HepG2 (cell line): ENCODE results near the gene NGRN. TPM values are rescaled to one million over a fixed set of nuclear protein-coding genes. Genes with fewer than 3 reads are reported as not detected.

Experiments
- AKAP8 ChIP-seq: sonication (generic); formaldehyde crosslinking; IDR thresholded peaks from 2 replicates; pipeline ENCODE4 v1.5.1; 2020; ENCODE audit warnings: mild to moderate bottlenecking, missing genetic modification reagents
- HMGA1 ChIP-seq: sonication (generic); formaldehyde crosslinking; conservative IDR thresholded peaks from 2 replicates; pipeline ENCODE4 v1.4.0; 2020; ENCODE audit warnings: missing genetic modification reagents
- JDP2 ChIP-seq: sonication (generic); formaldehyde crosslinking; IDR thresholded peaks from 2 replicates; pipeline ENCODE4 v1.8.1; 2022; ENCODE audit warnings: missing genetic modification reagents, borderline replicate concordance
- KAT2B ChIP-seq: fragments of 150-350 bp; IDR thresholded peaks from 2 replicates; pipeline ENCODE4 v1.6.1; 2014; ENCODE audit warnings: low read depth, low read length, borderline replicate concordance
- KLF13 ChIP-seq: sonication (generic); formaldehyde crosslinking; IDR thresholded peaks from 2 replicates; pipeline ENCODE4 v1.4.0; 2020; ENCODE audit warnings: mild to moderate bottlenecking, missing genetic modification reagents
- KMT2A ChIP-seq: sonication (generic); formaldehyde crosslinking; IDR thresholded peaks from 2 replicates; pipeline ENCODE4 v1.4.0; 2020; ENCODE audit warnings: missing genetic modification reagents
- LCORL ChIP-seq, 2 experiments: fragments of 450-650 bp in 1 of 2; sonication (generic) in 1 of 2; formaldehyde crosslinking in 1 of 2; IDR thresholded peaks; 2 replicates each; pipeline versions ENCODE4 v1.5.0 to v1.6.1; 2017 to 2020; ENCODE audit warnings: antibody characterized with exemption in 1 of 2, missing genetic modification reagents in 1 of 2
- MLLT10 ChIP-seq: sonication (generic); formaldehyde crosslinking; IDR thresholded peaks from 2 replicates; pipeline ENCODE4 v1.4.0; 2020; ENCODE audit warnings: missing genetic modification reagents
- NCOA1 ChIP-seq: sonication (generic); formaldehyde crosslinking; IDR thresholded peaks from 2 replicates; pipeline ENCODE4 v1.9.0; 2021; ENCODE audit warnings: missing genetic modification reagents
- PATZ1 ChIP-seq: sonication (generic); formaldehyde crosslinking; IDR thresholded peaks from 2 replicates; pipeline ENCODE4 v1.4.0; 2020; ENCODE audit warnings: missing genetic modification reagents
- PTBP1 ChIP-seq: fragments of 200-400 bp; formaldehyde crosslinking; IDR thresholded peaks from 2 replicates; pipeline ENCODE4 v1.6.1; 2018; ENCODE audit warnings: low read length, low read depth; ENCODE audit not compliant: poor library complexity, severe bottlenecking
- RXRB ChIP-seq: IDR thresholded peaks from 2 replicates; pipeline ENCODE4 v1.6.1; 2016; ENCODE audit warnings: borderline replicate concordance, missing genetic modification reagents, missing compliant biosample characterization
- SP140L ChIP-seq: sonication (generic); formaldehyde crosslinking; IDR thresholded peaks from 2 replicates; pipeline ENCODE4 v1.4.0; 2020; ENCODE audit warnings: missing genetic modification reagents, borderline replicate concordance
- TRIM22 ChIP-seq: fragments of 450-650 bp; IDR thresholded peaks from 2 replicates; pipeline ENCODE4 v1.6.1; 2017
- ZNF234 ChIP-seq: sonication (generic); formaldehyde crosslinking; conservative IDR thresholded peaks from 2 replicates; pipeline ENCODE4 v1.5.1; 2020; ENCODE audit warnings: mild to moderate bottlenecking, missing genetic modification reagents
- ZNF30 ChIP-seq: sonication (generic); formaldehyde crosslinking; IDR thresholded peaks from 2 replicates; pipeline ENCODE4 v1.5.0; 2020; ENCODE audit warnings: mild to moderate bottlenecking, missing genetic modification reagents
- ZNF430 ChIP-seq: sonication (generic); formaldehyde crosslinking; IDR thresholded peaks from 2 replicates; pipeline ENCODE4 v1.9.0; 2021; ENCODE audit warnings: mild to moderate bottlenecking, missing genetic modification reagents
- ZNF552 ChIP-seq: sonication (generic); formaldehyde crosslinking; IDR thresholded peaks from 2 replicates; pipeline ENCODE4 v1.9.0; 2022; ENCODE audit warnings: missing genetic modification reagents, mild to moderate bottlenecking, borderline replicate concordance
- ZNF841 ChIP-seq: sonication (generic); formaldehyde crosslinking; IDR thresholded peaks from 2 replicates; pipeline ENCODE4 v1.8.1; 2023; ENCODE audit warnings: missing genetic modification reagents, borderline replicate concordance
- ZXDC ChIP-seq: sonication (generic); formaldehyde crosslinking; IDR thresholded peaks from 2 replicates; pipeline ENCODE4 v1.5.0; 2020; ENCODE audit warnings: mild to moderate bottlenecking, missing genetic modification reagents
- polyA plus RNA-seq, 8 experiments: library from polyadenylated mRNA; depleted of rRNA in 3 of 8; stranded (reverse) in 7 of 8; unstranded in 1 of 8; fragments of >200 nt; fragmentation: Illumina TruSeq in 4 of 8; extraction: Trizol in 4 of 8; gene quantifications; 2 replicates each; pipeline versions ENCODE4 v1.2.1 to v1.2.3, GENCODE V29; 2011 to 2016; ENCODE audit warnings: low read depth in 4 of 8, missing spikeins in 1 of 8, mixed read lengths in 1 of 8; ENCODE audit not compliant: insufficient read depth in 1 of 8
- total RNA-seq, 5 experiments: library from RNA; depleted of rRNA; stranded (reverse); fragments of >200 nt; fragmentation: Illumina TruSeq; extraction: Trizol; gene quantifications; 2 replicates each; pipeline ENCODE4 v1.2.3, GENCODE V29; 2016; ENCODE audit warnings: low read depth in 1 of 5
- TF ChIP-seq, protein P1 (sequence below): sonication (generic); formaldehyde crosslinking; IDR thresholded peaks from 2 replicates; pipeline ENCODE4 v1.5.1; 2020; ENCODE audit warnings: missing genetic modification reagents, mild to moderate bottlenecking, borderline replicate concordance
- TF ChIP-seq, protein P2 (sequence below): sonication (generic); formaldehyde crosslinking; IDR thresholded peaks from 2 replicates; pipeline ENCODE4 v1.9.0; 2021; ENCODE audit warnings: missing genetic modification reagents, borderline replicate concordance

NGRN gene
- total and polyA plus RNA-seq, 2 of the 13 experiments (the other 11 are each of a cell fraction or from before 2014, with no cell fraction given): 39.8 to 63.7 TPM

DNA sequence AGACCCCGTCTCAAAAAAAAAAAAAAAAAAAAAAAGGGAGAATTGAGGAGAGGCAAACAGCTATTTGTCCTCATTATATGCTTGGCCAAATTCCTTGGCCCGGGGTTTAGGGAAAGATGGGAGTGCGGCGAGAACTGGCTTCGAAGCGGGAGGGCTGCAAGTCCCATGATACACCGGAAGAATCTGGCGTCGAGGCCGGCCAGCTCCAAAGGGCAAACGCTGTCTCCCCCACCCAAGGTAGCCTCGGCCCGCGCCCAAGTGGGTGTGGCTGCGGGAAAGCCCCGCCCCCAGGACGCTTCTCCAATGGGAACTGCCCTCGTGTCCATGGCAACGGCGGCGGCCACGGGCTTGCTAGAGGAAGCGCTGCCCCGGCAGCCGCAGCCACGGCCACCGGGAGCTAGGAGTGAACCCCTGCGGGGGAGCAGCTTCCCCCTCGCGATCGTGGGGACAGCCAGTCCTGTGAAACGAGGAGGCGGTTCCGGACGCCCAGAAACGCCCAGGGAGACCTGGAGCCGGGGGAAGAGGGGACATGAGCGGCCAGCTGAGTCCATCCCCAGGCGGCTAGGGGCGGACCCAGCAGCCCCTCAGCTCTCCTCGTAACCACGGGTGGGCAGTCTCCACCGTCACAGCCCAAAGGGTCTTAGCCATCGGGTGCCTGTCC, 16.1 kb upstream of the NGRN start, which contains the start of gene TTLL13 (continued):
- TF ChIP-seq ZXDC (CRISPR knock-in tag): no peak
- TF ChIP-seq, protein P1, sequence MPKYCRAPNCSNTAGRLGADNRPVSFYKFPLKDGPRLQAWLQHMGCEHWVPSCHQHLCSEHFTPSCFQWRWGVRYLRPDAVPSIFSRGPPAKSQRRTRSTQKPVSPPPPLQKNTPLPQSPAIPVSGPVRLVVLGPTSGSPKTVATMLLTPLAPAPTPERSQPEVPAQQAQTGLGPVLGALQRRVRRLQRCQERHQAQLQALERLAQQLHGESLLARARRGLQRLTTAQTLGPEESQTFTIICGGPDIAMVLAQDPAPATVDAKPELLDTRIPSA (CRISPR knock-in tag): no peak
- TF ChIP-seq PTBP1: no peak
- no peak for TF ChIP-seq SP140L (CRISPR knock-in tag)
- TF ChIP-seq ZNF30: no peak
- no peak for TF ChIP-seq LCORL (IDR thresholded peaks at IDR 0.05)
- peak; percentile 58; the same call in 1 of the 2 replicates for TF ChIP-seq LCORL (CRISPR knock-in tag; IDR thresholded peaks at IDR 0.05)
- no peak for TF ChIP-seq ZNF841 (CRISPR knock-in tag)
- peak; percentile 71; the same call in 1 of the 2 replicates for TF ChIP-seq ZNF430 (CRISPR knock-in tag)
- no peak for TF ChIP-seq JDP2 (CRISPR knock-in tag)
- no peak for TF ChIP-seq KAT2B
- TF ChIP-seq PATZ1 (CRISPR knock-in tag): peak; percentile 64
- TF ChIP-seq KMT2A (CRISPR knock-in tag): no peak
- no peak for TF ChIP-seq HMGA1 (CRISPR knock-in tag)
- TF ChIP-seq, protein P2, sequence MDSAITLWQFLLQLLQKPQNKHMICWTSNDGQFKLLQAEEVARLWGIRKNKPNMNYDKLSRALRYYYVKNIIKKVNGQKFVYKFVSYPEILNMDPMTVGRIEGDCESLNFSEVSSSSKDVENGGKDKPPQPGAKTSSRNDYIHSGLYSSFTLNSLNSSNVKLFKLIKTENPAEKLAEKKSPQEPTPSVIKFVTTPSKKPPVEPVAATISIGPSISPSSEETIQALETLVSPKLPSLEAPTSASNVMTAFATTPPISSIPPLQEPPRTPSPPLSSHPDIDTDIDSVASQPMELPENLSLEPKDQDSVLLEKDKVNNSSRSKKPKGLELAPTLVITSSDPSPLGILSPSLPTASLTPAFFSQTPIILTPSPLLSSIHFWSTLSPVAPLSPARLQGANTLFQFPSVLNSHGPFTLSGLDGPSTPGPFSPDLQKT (CRISPR knock-in tag): no peak
- no peak for TF ChIP-seq ZNF234 (CRISPR knock-in tag)
- TF ChIP-seq AKAP8 (CRISPR knock-in tag): peak; percentile 50; the same call in 1 of the 2 replicates
- 0 out of 2 replicates have a peak, but pooled peaks have one; percentile 29 for TF ChIP-seq RXRB (CRISPR knock-in tag)
- TF ChIP-seq ZNF552 (CRISPR knock-in tag): no peak
- no peak for TF ChIP-seq TRIM22
- no peak for TF ChIP-seq MLLT10 (CRISPR knock-in tag)
- TF ChIP-seq KLF13 (CRISPR knock-in tag): no peak
- TF ChIP-seq NCOA1 (CRISPR knock-in tag): no peak
